K562 (cell line): Measurements from ENCODE around the gene OCEL1. TPM values are rescaled to one million over a fixed set of nuclear protein-coding genes. Genes with fewer than 3 reads are reported as not detected.

Source experiments
- ATAC-seq: fragments of 200-7000 bp; cut with Tn5 transposase; 3 replicates; pipeline ENCODE4 v1.9.1; 2020; ENCODE audit warnings: moderate library complexity
- BruUV-seq: library from RNA; stranded (reverse); fragments of 400-500 nt; replicated peaks from 2 replicates; lab custom pipeline; 2021; lab: Mats Ljungman, UMichigan
- CTCF ChIA-PET: fragments of 300-600 bp; formaldehyde crosslinking; extraction: SDS; loops from one replicate; lab custom pipeline; 2021; ENCODE audit warnings: low intra/inter-chr PET ratio; lab: Yijun Ruan, JAX
- POLR2A ChIA-PET: fragments of 300-600, 350-650 bp; sonication (Branson Sonifier 250); formaldehyde crosslinking; extraction: SDS; loops from one replicate; lab custom pipeline; 2021; ENCODE audit warnings: antibody characterized with exemption, inconsistent platforms; lab: Yijun Ruan, JAX
- DNase-seq, 4 experiments: peaks; one replicate each; pipeline versions ENCODE4 v3.0.0 to v3.0.0-alpha.2; 2011 to 2018; ENCODE audit warnings: low spot score in 3 of 4, mixed read lengths in 3 of 4; ENCODE audit errors: extremely low read depth in 1 of 4
- FAIRE-seq: peaks from 2 replicates; lab custom pipeline; 2011; peaks lifted over from hg19 to GRCh38; lab: Jason Lieb, UNC
- H2AFZ ChIP-seq: 2 replicates; pipeline ENCODE4 v1.6.0; 2011; ENCODE audit warnings: low read depth, low read length, control low read depth, inconsistent platforms
- H3K27ac ChIP-seq: fragments of 200-600 bp; 3 replicates; pipeline ENCODE4 v1.8.0; 2011; ENCODE audit warnings: low read depth, mild to moderate bottlenecking, control low read depth, inconsistent platforms, low read length, moderate library complexity, mixed read lengths; ENCODE audit errors: extremely low read depth
- H3K27me3 ChIP-seq, 2 experiments: fragments of 300-600 bp in 1 of 2; 2 replicates in 1 of 2; 3 replicates in 1 of 2; pipeline versions ENCODE4 v1.6.0 to v1.8.0; 2011; ENCODE audit warnings: inconsistent platforms in 2 of 2, low read length in 2 of 2, mild to moderate bottlenecking in 1 of 2, mixed read lengths in 1 of 2, moderate library complexity in 1 of 2; ENCODE audit not compliant: control insufficient read depth in 2 of 2, insufficient read depth in 2 of 2
- H3K36me3 ChIP-seq: fragments of 300-600 bp; 3 replicates; pipeline ENCODE4 v1.8.0; 2011; ENCODE audit warnings: mild to moderate bottlenecking, low read length, inconsistent platforms; ENCODE audit not compliant: control insufficient read depth, insufficient read depth
- H3K4me1 ChIP-seq, 2 experiments: fragments of 200-600 bp in 1 of 2; replicated peaks in 1 of 2; 2 replicates in 1 of 2; 3 replicates in 1 of 2; pipeline versions ENCODE4 v1.5.1 to v1.8.0; 2011; ENCODE audit warnings: inconsistent platforms in 2 of 2, low read length in 2 of 2, mild to moderate bottlenecking in 1 of 2, mixed read lengths in 1 of 2, moderate library complexity in 1 of 2; ENCODE audit not compliant: control insufficient read depth in 2 of 2, insufficient read depth in 2 of 2
- H3K4me2 ChIP-seq: 2 replicates; pipeline ENCODE4 v1.6.1; 2011; ENCODE audit warnings: low read length, control low read depth, inconsistent platforms, mixed read lengths; ENCODE audit not compliant: insufficient read depth
- H3K4me3 ChIP-seq: fragments of 200-600 bp; sonication (generic), shearing (Covaris generic); 2 replicates; pipeline ENCODE4 v1.5.1; 2016; ENCODE audit warnings: control low read depth, inconsistent platforms
- H3K79me2 ChIP-seq: fragments of 200-600 bp; 3 replicates; pipeline ENCODE4 v1.8.0; 2011; ENCODE audit warnings: low read length, inconsistent platforms; ENCODE audit not compliant: control insufficient read depth, insufficient read depth
- H3K9ac ChIP-seq, 2 experiments: 2 replicates each; pipeline versions ENCODE4 v1.6.0 to v1.6.1; 2011; ENCODE audit warnings: low read depth in 2 of 2, low read length in 2 of 2, control low read depth in 1 of 2, inconsistent platforms in 1 of 2, mild to moderate bottlenecking in 1 of 2, mixed read lengths in 1 of 2; ENCODE audit not compliant: insufficient read depth in 1 of 2
- H3K9me1 ChIP-seq: one replicate; pipeline ENCODE4 v1.6.0; 2011; ENCODE audit warnings: inconsistent platforms, mild to moderate bottlenecking, low read length, moderate library complexity; ENCODE audit not compliant: control insufficient read depth, insufficient read depth
- H3K9me3 ChIP-seq: replicated peaks from 2 replicates; pipeline ENCODE4 v1.5.1; 2011; ENCODE audit warnings: low read depth, low read length, inconsistent platforms; ENCODE audit not compliant: control insufficient read depth, insufficient read depth
- H4K20me1 ChIP-seq: replicated peaks from 2 replicates; pipeline ENCODE4 v1.6.1; 2011; ENCODE audit warnings: low read length, inconsistent platforms, mixed read lengths; ENCODE audit not compliant: control insufficient read depth, insufficient read depth
- GABPA ChIP-seq: fragments of 200-800 bp; sonication (Bioruptor generic); conservative IDR thresholded peaks from 2 replicates; pipeline ENCODE4 v1.6.1; 2016; ENCODE audit warnings: low read depth, missing genetic modification characterization, missing compliant biosample characterization
- KDM5B ChIP-seq: fragments of 200-600 bp; sonication (generic); IDR thresholded peaks from 2 replicates; pipeline ENCODE4 v1.6.1; 2012; ENCODE audit warnings: low read depth, mild to moderate bottlenecking, moderate library complexity, low read length, control low read depth, inconsistent platforms; ENCODE audit not compliant: insufficient replicate concordance
- POLR2AphosphoS5 ChIP-seq: IDR thresholded peaks from 2 replicates; pipeline ENCODE4 v1.6.1; 2011; ENCODE audit warnings: mild to moderate bottlenecking, low read depth, low read length, moderate library complexity; ENCODE audit not compliant: control insufficient read depth, insufficient read depth
- THRAP3 ChIP-seq: fragments of 450-650 bp; IDR thresholded peaks from 2 replicates; pipeline ENCODE4 v1.6.1; 2016; ENCODE audit warnings: mild to moderate bottlenecking, inconsistent platforms, borderline replicate concordance
- ZBTB7A ChIP-seq: IDR thresholded peaks from 2 replicates; pipeline ENCODE4 v1.6.1; 2011; ENCODE audit warnings: low read depth, mild to moderate bottlenecking, low read length, moderate library complexity, borderline replicate concordance; ENCODE audit not compliant: control insufficient read depth
- WGBS: fragments of 100-300 bp; shearing (Covaris generic); methylation state at CpG from one replicate; pipeline ENCODE4 v1.1.6; 2016; ENCODE audit warnings: low coverage, mixed read lengths; ENCODE audit not compliant: insufficient coverage; ENCODE audit errors: missing lambda C conversion rate; 5-methylcytosine and 5-hydroxymethylcytosine counted together
- in situ Hi-C: fragments of 300-500 bp; cut with MboI; formaldehyde crosslinking; loops from 4 replicates; pipeline ENCODE4 v1.15.0; 2018; ENCODE audit warnings: inconsistent platforms, mixed read lengths
- intact Hi-C: fragments of 100-400 bp; cut with micrococcal nuclease; formaldehyde crosslinking; loops from 2 replicates; pipeline ENCODE4 v1.14.2; 2022
- polyA plus RNA-seq, 8 experiments: library from polyadenylated mRNA; depleted of rRNA in 4 of 8; stranded (reverse) in 5 of 8; unstranded in 3 of 8; fragments of >200 nt; fragmentation: Nextera tagmentation in 2 of 8; fragmentation: Illumina TruSeq in 1 of 8; extraction: Ambion mirVana in 2 of 8; extraction: Trizol in 1 of 8; gene quantifications; 2 replicates each; pipeline versions ENCODE4 v1.2.1 to v1.2.3, GENCODE V29; 2011 to 2014; ENCODE audit warnings: inconsistent platforms in 1 of 8, missing spikeins in 1 of 8
- total RNA-seq, 7 experiments: library from RNA; depleted of rRNA in 6 of 7; stranded (reverse); fragments of >200 nt in 6 of 7; fragmentation: Illumina TruSeq in 2 of 7; extraction: Trizol in 2 of 7; gene quantifications; 2 replicates each; pipeline versions ENCODE4 v1.2.1 to v1.2.3, GENCODE V29; 2011 to 2021; ENCODE audit warnings: low replicate concordance in 1 of 7
- TF ChIP-seq, protein P1 (sequence below): conservative IDR thresholded peaks from 2 replicates; pipeline ENCODE4 v1.6.1; 2011; ENCODE audit warnings: low read depth, mild to moderate bottlenecking, low read length; ENCODE audit not compliant: control insufficient read depth
- TF ChIP-seq, protein P2 (sequence below): fragments of 200-800 bp; sonication (Bioruptor generic); IDR thresholded peaks from 2 replicates; pipeline ENCODE4 v1.6.1; 2017; ENCODE audit warnings: missing genetic modification characterization, missing compliant biosample characterization
- TF ChIP-seq, protein P3 (sequence below): IDR thresholded peaks from 2 replicates; pipeline ENCODE4 v1.6.1; 2014; ENCODE audit warnings: antibody characterized with exemption
- TF ChIP-seq, protein P4 (sequence below): fragments of 150-350 bp; IDR thresholded peaks from 2 replicates; pipeline ENCODE4 v1.6.1; 2014; ENCODE audit warnings: low read depth, mild to moderate bottlenecking, low read length, borderline replicate concordance

The OCEL1 gene
- total and polyA plus RNA-seq, 9 of the 15 experiments (the other 6 are each of a cell fraction or from before 2014, with no cell fraction given): 8.0 to 38.0 (median 12.4) TPM

DNA sequence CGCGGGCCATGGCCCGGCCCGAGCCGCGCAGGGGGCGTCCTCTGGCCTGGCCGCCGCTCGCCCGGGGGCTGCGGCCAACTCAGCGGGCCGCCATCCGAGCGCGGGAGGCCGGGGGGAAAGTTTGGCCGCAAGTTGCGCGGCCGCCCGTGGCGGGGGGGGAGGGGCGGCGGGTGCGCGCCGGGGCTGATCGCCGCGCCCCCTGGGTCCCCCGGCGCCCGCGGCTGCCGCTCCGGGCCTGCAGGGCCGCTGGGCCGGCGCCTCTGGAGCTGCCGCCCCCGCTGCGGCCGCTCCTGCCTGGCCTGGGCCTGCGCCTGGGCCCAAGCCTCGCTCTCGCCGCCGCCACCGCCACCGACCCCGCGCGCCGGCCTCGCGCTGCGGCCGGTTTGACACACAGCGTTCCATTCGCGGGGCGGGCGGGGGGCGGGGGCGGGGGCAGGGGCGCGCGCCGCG is 19.5 kb downstream of the OCEL1 start, which contains the start of gene NR2F6:
Gene NR2F6 (minus strand): TSS at position 385 of the 450 bp plus-strand sequence. CDS start 699 bp downstream, outside the sequence.
- peak within 1 kb of the TSS; percentile 76 to 91 for H3K9ac ChIP-seq
- intact Hi-C loops: loop anchor here (5.0 kb wide), 1 partner anchor 38 kb away; no protein-coding TSS in a partner anchor
- peaks cover 15% of the 10 kb centered on the region; the same call in 2 of the 3 replicates for H3K36me3 ChIP-seq
- H3K27me3 ChIP-seq: no peaks in the 10 kb centered on the region
- ChIA-PET CTCF (no interaction called here), POLR2A (interaction anchor here (0.6 to 1.1 kb wide), 2 partner anchors 11 to 19 kb away, joined by 3 to 4 read pairs; no protein-coding TSS in a partner anchor)
- H3K4me2 ChIP-seq: peak within 1 kb of the TSS; percentile 93
- 0% methylated on average over 11 of the region's 72 CpGs for WGBS
- BruUV-seq: no TSS peak
- H3K27ac ChIP-seq: peak within 1 kb of the TSS; percentile 96
- no peaks in the 10 kb centered on the region for H3K9me1 ChIP-seq
- peaks cover 47% of the 10 kb centered on the region for H3K79me2 ChIP-seq
- H4K20me1 ChIP-seq: peaks cover 15% of the 10 kb centered on the region
- H3K4me3 ChIP-seq: peak within 1 kb of the TSS; percentile 80
- ATAC-seq (no peak), DNase-seq (peak in 3 of 4 experiments; percentile 76 to 85 (median 80)), FAIRE-seq (no peak)
- H3K9me3 ChIP-seq: no peaks in the 10 kb centered on the region
- H3K4me1 ChIP-seq: peaks cover 45 to 88% of the 10 kb centered on the region in 2 experiments
- in situ Hi-C loops: no loop called here
- H2AFZ ChIP-seq: peak within 1 kb of the TSS; percentile 91
- peak; percentile 13; the same call in 1 of the 2 replicates for TF ChIP-seq GABPA
- TF ChIP-seq, protein P1, sequence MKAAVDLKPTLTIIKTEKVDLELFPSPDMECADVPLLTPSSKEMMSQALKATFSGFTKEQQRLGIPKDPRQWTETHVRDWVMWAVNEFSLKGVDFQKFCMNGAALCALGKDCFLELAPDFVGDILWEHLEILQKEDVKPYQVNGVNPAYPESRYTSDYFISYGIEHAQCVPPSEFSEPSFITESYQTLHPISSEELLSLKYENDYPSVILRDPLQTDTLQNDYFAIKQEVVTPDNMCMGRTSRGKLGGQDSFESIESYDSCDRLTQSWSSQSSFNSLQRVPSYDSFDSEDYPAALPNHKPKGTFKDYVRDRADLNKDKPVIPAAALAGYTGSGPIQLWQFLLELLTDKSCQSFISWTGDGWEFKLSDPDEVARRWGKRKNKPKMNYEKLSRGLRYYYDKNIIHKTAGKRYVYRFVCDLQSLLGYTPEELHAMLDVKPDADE: peak; percentile 48; the same call in 1 of the 2 replicates
- TF ChIP-seq, protein P2, sequence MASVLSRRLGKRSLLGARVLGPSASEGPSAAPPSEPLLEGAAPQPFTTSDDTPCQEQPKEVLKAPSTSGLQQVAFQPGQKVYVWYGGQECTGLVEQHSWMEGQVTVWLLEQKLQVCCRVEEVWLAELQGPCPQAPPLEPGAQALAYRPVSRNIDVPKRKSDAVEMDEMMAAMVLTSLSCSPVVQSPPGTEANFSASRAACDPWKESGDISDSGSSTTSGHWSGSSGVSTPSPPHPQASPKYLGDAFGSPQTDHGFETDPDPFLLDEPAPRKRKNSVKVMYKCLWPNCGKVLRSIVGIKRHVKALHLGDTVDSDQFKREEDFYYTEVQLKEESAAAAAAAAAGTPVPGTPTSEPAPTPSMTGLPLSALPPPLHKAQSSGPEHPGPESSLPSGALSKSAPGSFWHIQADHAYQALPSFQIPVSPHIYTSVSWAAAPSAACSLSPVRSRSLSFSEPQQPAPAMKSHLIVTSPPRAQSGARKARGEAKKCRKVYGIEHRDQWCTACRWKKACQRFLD (CRISPR knock-in tag): 0 out of 2 replicates have a peak, but pooled peaks have one; percentile 20
- peak; percentile 57 for TF ChIP-seq KDM5B
- peak; percentile 14; the same call in 1 of the 2 replicates for TF ChIP-seq ZBTB7A
- peak; percentile 55; the same call in 1 of the 2 replicates for TF ChIP-seq POLR2AphosphoS5
- TF ChIP-seq, protein P3, sequence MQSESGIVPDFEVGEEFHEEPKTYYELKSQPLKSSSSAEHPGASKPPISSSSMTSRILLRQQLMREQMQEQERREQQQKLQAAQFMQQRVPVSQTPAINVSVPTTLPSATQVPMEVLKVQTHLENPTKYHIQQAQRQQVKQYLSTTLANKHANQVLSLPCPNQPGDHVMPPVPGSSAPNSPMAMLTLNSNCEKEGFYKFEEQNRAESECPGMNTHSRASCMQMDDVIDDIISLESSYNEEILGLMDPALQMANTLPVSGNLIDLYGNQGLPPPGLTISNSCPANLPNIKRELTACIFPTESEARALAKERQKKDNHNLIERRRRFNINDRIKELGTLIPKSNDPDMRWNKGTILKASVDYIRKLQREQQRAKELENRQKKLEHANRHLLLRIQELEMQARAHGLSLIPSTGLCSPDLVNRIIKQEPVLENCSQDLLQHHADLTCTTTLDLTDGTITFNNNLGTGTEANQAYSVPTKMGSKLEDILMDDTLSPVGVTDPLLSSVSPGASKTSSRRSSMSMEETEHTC: no peak
- no peak for TF ChIP-seq THRAP3
- TF ChIP-seq, protein P4, sequence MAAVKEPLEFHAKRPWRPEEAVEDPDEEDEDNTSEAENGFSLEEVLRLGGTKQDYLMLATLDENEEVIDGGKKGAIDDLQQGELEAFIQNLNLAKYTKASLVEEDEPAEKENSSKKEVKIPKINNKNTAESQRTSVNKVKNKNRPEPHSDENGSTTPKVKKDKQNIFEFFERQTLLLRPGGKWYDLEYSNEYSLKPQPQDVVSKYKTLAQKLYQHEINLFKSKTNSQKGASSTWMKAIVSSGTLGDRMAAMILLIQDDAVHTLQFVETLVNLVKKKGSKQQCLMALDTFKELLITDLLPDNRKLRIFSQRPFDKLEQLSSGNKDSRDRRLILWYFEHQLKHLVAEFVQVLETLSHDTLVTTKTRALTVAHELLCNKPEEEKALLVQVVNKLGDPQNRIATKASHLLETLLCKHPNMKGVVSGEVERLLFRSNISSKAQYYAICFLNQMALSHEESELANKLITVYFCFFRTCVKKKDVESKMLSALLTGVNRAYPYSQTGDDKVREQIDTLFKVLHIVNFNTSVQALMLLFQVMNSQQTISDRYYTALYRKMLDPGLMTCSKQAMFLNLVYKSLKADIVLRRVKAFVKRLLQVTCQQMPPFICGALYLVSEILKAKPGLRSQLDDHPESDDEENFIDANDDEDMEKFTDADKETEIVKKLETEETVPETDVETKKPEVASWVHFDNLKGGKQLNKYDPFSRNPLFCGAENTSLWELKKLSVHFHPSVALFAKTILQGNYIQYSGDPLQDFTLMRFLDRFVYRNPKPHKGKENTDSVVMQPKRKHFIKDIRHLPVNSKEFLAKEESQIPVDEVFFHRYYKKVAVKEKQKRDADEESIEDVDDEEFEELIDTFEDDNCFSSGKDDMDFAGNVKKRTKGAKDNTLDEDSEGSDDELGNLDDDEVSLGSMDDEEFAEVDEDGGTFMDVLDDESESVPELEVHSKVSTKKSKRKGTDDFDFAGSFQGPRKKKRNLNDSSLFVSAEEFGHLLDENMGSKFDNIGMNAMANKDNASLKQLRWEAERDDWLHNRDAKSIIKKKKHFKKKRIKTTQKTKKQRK: no peak
